ENCODE data around the gene ICAM5. TPM values are rescaled to one million over a fixed set of nuclear protein-coding genes. Genes with fewer than 3 reads are reported as not detected.

ICAM5 gene
- total RNA-seq, 1 experiment from 2014 or later = 53.9 TPM

- Histone ChIP-seq H3K36me3 (ENCODE audit: control insufficient read depth in 1 of 2, insufficient read depth in 2 of 2, low read length in 2 of 2) (peaks cover 0 to 8% of the 10 kb centered on the region in 2 experiments; a peak in 2 of 4 replicates), H3K4me1 (ENCODE audit: control insufficient read depth in 1 of 2, insufficient read depth in 2 of 2, low read length in 2 of 2) (peaks cover 7 to 20% of the 10 kb centered on the region in 2 experiments; a peak in 3 of 4 replicates), H3K27me3 (ENCODE audit: insufficient read depth, low read length) (no peaks in the 10 kb centered on the region), H3K27ac (ENCODE audit: low read depth, low read length) (no peak overlapping the region), H4K20me1 (ENCODE audit: insufficient read depth) (no peaks in the 10 kb centered on the region), H3K9ac (ENCODE audit: low read length) (no peak overlapping the region), H3K9me3 (ENCODE audit: control insufficient read depth in 1 of 2, insufficient read depth in 1 of 2, low read depth in 1 of 2, low read length in 2 of 2) (no peaks in the 10 kb centered on the region), H3K9me2 (ENCODE audit: insufficient read depth) (no peaks in the 10 kb centered on the region), H3K4me2 (ENCODE audit: low read length) (no peak overlapping the region), H3K4me3 (replicated peaks in 1 of 2; ENCODE audit: low read depth in 1 of 2, low read length in 2 of 2) (no peak overlapping the region), H2AFZ (ENCODE audit: low read depth, low read length, poor library complexity, severe bottlenecking) (no peak overlapping the region), H3K79me2 (ENCODE audit: insufficient read depth, low read length) (no peaks in the 10 kb centered on the region)
- no TSS peak for BruUV-seq (replicated peaks)
- RAD21 ChIA-PET (ENCODE audit: low non-redundant PET in 1 of 2, low total read pairs in 2 of 2, uncharacterized antibody in 2 of 2, unreplicated experiment in 2 of 2) = no interaction called here
- TF ChIP-seq YY1 (IDR thresholded peaks at IDR 0.05; ENCODE audit: extremely low read depth, insufficient replicate concordance, low read depth, low read length) (no peak), ZFX (IDR thresholded peaks at IDR 0.05) (no peak), EZH2 (IDR thresholded peaks at IDR 0.05) (no peak), EGR1 (IDR thresholded peaks at IDR 0.05; ENCODE audit: low read depth) (no peak), SIN3A (IDR thresholded peaks at IDR 0.05; ENCODE audit: low read depth) (no peak), POLR2AphosphoS5 (IDR thresholded peaks at IDR 0.05; ENCODE audit: low read depth, low read length) (no peak), POLR2A (IDR thresholded peaks at IDR 0.05; ENCODE audit: borderline replicate concordance, extremely low read depth, insufficient read depth, insufficient read length) (no peak), TCF7L2 (IDR thresholded peaks at IDR 0.05; ENCODE audit: borderline replicate concordance, extremely low read depth, insufficient read depth, insufficient read length) (no peak), EZH2phosphoT487 (IDR thresholded peaks at IDR 0.05; ENCODE audit: borderline replicate concordance) (no peak), FOSL1 (IDR thresholded peaks at IDR 0.05; ENCODE audit: low read depth) (no peak), JUND (IDR thresholded peaks at IDR 0.05) (no peak), SRF (IDR thresholded peaks at IDR 0.05; ENCODE audit: low read depth) (no peak), RAD21 (IDR thresholded peaks at IDR 0.05; ENCODE audit: low read depth) (no peak), CBX3 (IDR thresholded peaks at IDR 0.05; ENCODE audit: low read depth) (no peak), ZNF274 (IDR thresholded peaks at IDR 0.05; ENCODE audit: low read depth, low read length) (no peak), ATF3 (IDR thresholded peaks at IDR 0.05) (no peak)
- TF ChIP-seq, protein P1, sequence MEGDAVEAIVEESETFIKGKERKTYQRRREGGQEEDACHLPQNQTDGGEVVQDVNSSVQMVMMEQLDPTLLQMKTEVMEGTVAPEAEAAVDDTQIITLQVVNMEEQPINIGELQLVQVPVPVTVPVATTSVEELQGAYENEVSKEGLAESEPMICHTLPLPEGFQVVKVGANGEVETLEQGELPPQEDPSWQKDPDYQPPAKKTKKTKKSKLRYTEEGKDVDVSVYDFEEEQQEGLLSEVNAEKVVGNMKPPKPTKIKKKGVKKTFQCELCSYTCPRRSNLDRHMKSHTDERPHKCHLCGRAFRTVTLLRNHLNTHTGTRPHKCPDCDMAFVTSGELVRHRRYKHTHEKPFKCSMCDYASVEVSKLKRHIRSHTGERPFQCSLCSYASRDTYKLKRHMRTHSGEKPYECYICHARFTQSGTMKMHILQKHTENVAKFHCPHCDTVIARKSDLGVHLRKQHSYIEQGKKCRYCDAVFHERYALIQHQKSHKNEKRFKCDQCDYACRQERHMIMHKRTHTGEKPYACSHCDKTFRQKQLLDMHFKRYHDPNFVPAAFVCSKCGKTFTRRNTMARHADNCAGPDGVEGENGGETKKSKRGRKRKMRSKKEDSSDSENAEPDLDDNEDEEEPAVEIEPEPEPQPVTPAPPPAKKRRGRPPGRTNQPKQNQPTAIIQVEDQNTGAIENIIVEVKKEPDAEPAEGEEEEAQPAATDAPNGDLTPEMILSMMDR (IDR thresholded peaks at IDR 0.05 in 2 of 3, conservative IDR thresholded peaks at IDR 0.05 in 1 of 3; ENCODE audit: borderline replicate concordance in 1 of 3, insufficient read depth in 1 of 3, low read depth in 2 of 3, low read length in 2 of 3) = no peak
- POLR2A ChIA-PET = no interaction called here
- ATAC-seq (no peak), DNase-seq (ENCODE audit: low read depth, low spot score) (no peak)
- intact Hi-C loops (cut with micrococcal nuclease) = no loop called here
- CTCF ChIA-PET = interaction anchor here (1.4 kb wide), 1 partner anchor 114 kb away, joined by 7 read pairs; no protein-coding TSS in a partner anchor
These were observed 15.2 kb upstream of the ICAM5 start for GRCh38 chr19:10274589-10274988.

Measured in HCT116 (cell line).